HG03039 (cell line): Measurements from ENCODE around the gene SPATA32.
"Not testable (repeated sequence)": the region's sequence is repeated elsewhere in the genome, so short reads cannot be mapped to it uniquely, and the experiment has no call there.

Experiments
- ATAC-seq: cut with Tn5 transposase; IDR thresholded peaks from one replicate; pipeline ENCODE4 v1.9.1; 2021; ENCODE audit warnings: mild to moderate bottlenecking, moderate library complexity; ENCODE audit not compliant: unreplicated experiment

Gene SPATA32

GRCh38 chr17:45261577-45262515 is at the start of gene SPATA32:
Gene SPATA32 (minus strand): TSS chr17:45262094. CDS start chr17:45262016, 78 bp downstream.
- no peak for ATAC-seq

GRCh38 chr17:45311401-45311759 is 49.5 kb upstream of the SPATA32 start:
- no peak for ATAC-seq

- ATAC-seq: no peak
Observed at GRCh38 chr17:45310380-45311324, 48.8 kb upstream of the SPATA32 start.

GRCh38 chr17:45309400-45309799 is 47.5 kb upstream of the SPATA32 start:
- no peak for ATAC-seq

- no peak for ATAC-seq
Observed at GRCh38 chr17:45308840-45309239, 46.9 kb upstream of the SPATA32 start.

- no peak for ATAC-seq
Observed at GRCh38 chr17:45308016-45308365, 46.1 kb upstream of the SPATA32 start.

GRCh38 chr17:45307290-45308015 is 45.6 kb upstream of the SPATA32 start:
- ATAC-seq: no peak

GRCh38 chr17:45306623-45307022 is 44.7 kb upstream of the SPATA32 start:
- ATAC-seq: no peak

- no peak for ATAC-seq
Observed at GRCh38 chr17:45306094-45306493, 44.2 kb upstream of the SPATA32 start.

- ATAC-seq: no peak
Observed at GRCh38 chr17:45305530-45306087, 43.7 kb upstream of the SPATA32 start.

- no peak for ATAC-seq
Observed at GRCh38 chr17:45302649-45303173, 40.8 kb upstream of the SPATA32 start.

- not testable (repeated sequence) for ATAC-seq
Observed at GRCh38 chr17:45302220-45302619, 40.3 kb upstream of the SPATA32 start.

GRCh38 chr17:45301674-45302073 is 39.8 kb upstream of the SPATA32 start:
- ATAC-seq: no peak

GRCh38 chr17:45300060-45300751 is 38.3 kb upstream of the SPATA32 start:
- no peak for ATAC-seq

- ATAC-seq: no peak
Observed at GRCh38 chr17:45299361-45299760, 37.5 kb upstream of the SPATA32 start.

- ATAC-seq: no peak
Observed at GRCh38 chr17:45298546-45299285, 36.8 kb upstream of the SPATA32 start.

- ATAC-seq: no peak
Observed at GRCh38 chr17:45296833-45297124, 34.9 kb upstream of the SPATA32 start.

- no peak for ATAC-seq
Observed at GRCh38 chr17:45296003-45296832, 34.3 kb upstream of the SPATA32 start.
